Daoy (cell line): ENCODE measurements around the gene AMBP. TPM values are rescaled to one million over a fixed set of nuclear protein-coding genes. Genes with fewer than 3 reads are reported as not detected.
"Not testable (repeated sequence)": the region's sequence is repeated elsewhere in the genome, so short reads cannot be mapped to it uniquely, and the experiment has no call there.

ENCODE experiments used
- DNase-seq: peaks from one replicate; pipeline ENCODE4 v3.0.0-alpha.2; 2015; ENCODE audit warnings: low read depth
- total RNA-seq: library from RNA; depleted of rRNA; stranded (reverse); fragments of >200 nt; shearing (Covaris generic); gene quantifications from 2 replicates; pipeline ENCODE4 v1.2.3, GENCODE V29; 2014

Gene AMBP
- total RNA-seq, 1 experiment from 2014 or later, result 0.91 TPM

- no peak for DNase-seq
Measured at GRCh38 chr9:114092336-114092735, 14.2 kb upstream of the AMBP start.

GRCh38 chr9:114091711-114092110 is 13.6 kb upstream of the AMBP start:
- no peak for DNase-seq

GRCh38 chr9:114090798-114091197 is 12.7 kb upstream of the AMBP start:
- no peak for DNase-seq

- DNase-seq, result no peak
Measured at GRCh38 chr9:114089206-114089840, 11.2 kb upstream of the AMBP start.

GRCh38 chr9:114088571-114089170 is 10.6 kb upstream of the AMBP start:
- DNase-seq, result no peak

GRCh38 chr9:114087721-114088120 is 9.6 kb upstream of the AMBP start:
- DNase-seq, result no peak

- DNase-seq, result no peak
Measured at GRCh38 chr9:114086607-114087006, 8.5 kb upstream of the AMBP start.

- no peak for DNase-seq
Measured at GRCh38 chr9:114086009-114086408, 7.9 kb upstream of the AMBP start.

GRCh38 chr9:114085387-114085789 is 7.3 kb upstream of the AMBP start:
- no peak for DNase-seq

GRCh38 chr9:114084282-114085073 is 6.4 kb upstream of the AMBP start:
- no peak for DNase-seq

GRCh38 chr9:114083666-114084065 is 5.6 kb upstream of the AMBP start:
- no peak for DNase-seq

GRCh38 chr9:114082763-114083412 is 4.8 kb upstream of the AMBP start:
- not testable (repeated sequence) for DNase-seq

GRCh38 chr9:114082017-114082762 is 4.1 kb upstream of the AMBP start:
- DNase-seq, result peak; percentile 88

- DNase-seq, result no peak
Measured at GRCh38 chr9:114081441-114082016, 3.4 kb upstream of the AMBP start.

- no peak for DNase-seq
Measured at GRCh38 chr9:114080773-114081440, 2.8 kb upstream of the AMBP start.

GRCh38 chr9:114080195-114080772 is 2.2 kb upstream of the AMBP start:
- no peak for DNase-seq

GRCh38 chr9:114078781-114079156 is 669 bp upstream of the AMBP start:
- DNase-seq, result no peak

GRCh38 chr9:114077162-114077837 is 800 bp downstream of the AMBP start:
- DNase-seq, result no peak

GRCh38 chr9:114076237-114077161 is 1.6 kb downstream of the AMBP start:
- DNase-seq, result no peak
